Measurements from ENCODE around the gene ADAT1. TPM values are rescaled to one million over a fixed set of nuclear protein-coding genes. Genes with fewer than 3 reads are reported as not detected.

Gene ADAT1
- total RNA-seq, 1 experiment from 2014 or later = 90.4 TPM

DNA sequence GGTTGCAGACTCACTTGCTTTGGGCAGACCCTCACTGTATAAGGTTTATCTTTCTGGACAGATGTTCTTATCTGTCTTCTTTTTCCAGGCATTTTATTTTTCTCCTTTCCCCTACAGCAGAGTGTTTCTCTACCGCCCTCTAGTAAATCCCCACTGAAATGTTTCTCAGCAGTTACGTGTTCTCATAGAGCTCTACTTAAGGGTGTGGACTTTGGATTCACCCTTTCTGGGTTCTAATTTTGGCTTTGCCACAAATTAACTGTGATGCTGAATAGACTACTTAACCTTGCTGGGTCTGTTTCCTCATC, 2.0 kb downstream of the ADAT1 start:
- no peak for DNase-seq
- Mint-ChIP-seq H3K27me3 (ENCODE audit: unreplicated experiment) (no peaks in the 10 kb centered on the region), H3K36me3 (ENCODE audit: insufficient read depth, unreplicated experiment) (peaks cover 75% of the 10 kb centered on the region), H3K9me3 (ENCODE audit: low read depth, unreplicated experiment) (no peaks in the 10 kb centered on the region), H3K4me1 (ENCODE audit: low read depth, unreplicated experiment) (peaks cover 16% of the 10 kb centered on the region), H3K27ac (ENCODE audit: unreplicated experiment) (no peak overlapping the region), H3K4me3 (ENCODE audit: low read depth, unreplicated experiment) (no peak overlapping the region)
- intact Hi-C loops (cut with micrococcal nuclease; ENCODE audit: unreplicated experiment) = loop anchor here (5.0 kb wide), 1 partner anchor 159 kb away; the partner anchor contains the start of gene TMEM170A
- no TSS peak for BruUV-seq (replicated peaks)
- TF ChIP-seq, protein P1, sequence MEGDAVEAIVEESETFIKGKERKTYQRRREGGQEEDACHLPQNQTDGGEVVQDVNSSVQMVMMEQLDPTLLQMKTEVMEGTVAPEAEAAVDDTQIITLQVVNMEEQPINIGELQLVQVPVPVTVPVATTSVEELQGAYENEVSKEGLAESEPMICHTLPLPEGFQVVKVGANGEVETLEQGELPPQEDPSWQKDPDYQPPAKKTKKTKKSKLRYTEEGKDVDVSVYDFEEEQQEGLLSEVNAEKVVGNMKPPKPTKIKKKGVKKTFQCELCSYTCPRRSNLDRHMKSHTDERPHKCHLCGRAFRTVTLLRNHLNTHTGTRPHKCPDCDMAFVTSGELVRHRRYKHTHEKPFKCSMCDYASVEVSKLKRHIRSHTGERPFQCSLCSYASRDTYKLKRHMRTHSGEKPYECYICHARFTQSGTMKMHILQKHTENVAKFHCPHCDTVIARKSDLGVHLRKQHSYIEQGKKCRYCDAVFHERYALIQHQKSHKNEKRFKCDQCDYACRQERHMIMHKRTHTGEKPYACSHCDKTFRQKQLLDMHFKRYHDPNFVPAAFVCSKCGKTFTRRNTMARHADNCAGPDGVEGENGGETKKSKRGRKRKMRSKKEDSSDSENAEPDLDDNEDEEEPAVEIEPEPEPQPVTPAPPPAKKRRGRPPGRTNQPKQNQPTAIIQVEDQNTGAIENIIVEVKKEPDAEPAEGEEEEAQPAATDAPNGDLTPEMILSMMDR (IDR thresholded peaks at IDR 0.05; ENCODE audit: unreplicated experiment) = no peak
- CTCF ChIA-PET = interaction anchor here (0.7 kb wide), 1 partner anchor 26 kb away, joined by 5 read pairs; the partner anchor contains the start of genes KARS1 and TERF2IP

DNA sequence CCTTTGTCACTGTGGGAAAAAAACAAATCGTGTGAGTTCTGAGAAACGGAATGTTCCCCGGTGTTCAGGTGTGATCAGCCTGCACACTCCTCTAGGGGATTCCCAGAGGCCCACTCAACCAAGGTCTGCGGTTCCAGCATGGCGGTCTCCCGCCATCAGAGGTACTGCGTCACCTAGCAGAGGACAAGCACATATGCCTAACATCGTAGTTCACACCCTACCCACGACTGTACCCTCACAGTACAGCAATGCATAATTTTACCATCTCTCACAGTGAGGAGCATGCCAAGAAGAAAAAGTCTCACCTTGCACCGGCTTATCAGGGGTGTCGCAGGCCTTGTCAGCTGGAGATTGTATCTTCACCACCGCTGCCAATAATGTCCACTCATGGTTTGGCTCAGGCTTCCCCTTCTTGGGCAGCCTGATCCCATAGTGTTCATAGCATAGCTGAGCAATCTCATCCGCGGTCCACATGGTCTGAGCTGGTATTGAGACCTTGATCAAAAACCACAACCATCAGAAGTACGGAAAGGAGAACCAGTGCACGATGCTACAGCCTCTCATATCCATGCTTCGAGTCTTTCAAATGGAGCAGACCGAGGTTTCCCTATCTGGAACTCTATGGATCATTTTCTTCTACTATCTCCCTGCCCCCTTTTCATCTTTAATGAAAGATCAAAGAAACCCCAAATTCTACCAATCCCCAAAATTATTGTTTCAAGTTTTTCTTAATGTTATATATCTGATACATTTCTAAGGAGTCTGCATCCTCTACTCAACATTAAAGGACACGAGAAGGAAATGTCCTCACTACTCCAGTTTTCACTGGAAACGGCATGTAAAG, 2.5 kb downstream of the ADAT1 start:
- TF ChIP-seq, protein P1 (IDR thresholded peaks at IDR 0.05; ENCODE audit: unreplicated experiment) = no peak
- intact Hi-C loops (cut with micrococcal nuclease; ENCODE audit: unreplicated experiment) = loop anchor here (5.0 kb wide), 1 partner anchor 158 kb away; the partner anchor contains the start of gene TMEM170A
- peaks cover 11% of the 10 kb centered on the region for H3K4me1 Mint-ChIP-seq (ENCODE audit: low read depth, unreplicated experiment)
- no peak overlapping the region for H3K4me3 Mint-ChIP-seq (ENCODE audit: low read depth, unreplicated experiment)
- peaks cover 75% of the 10 kb centered on the region for H3K36me3 Mint-ChIP-seq (ENCODE audit: insufficient read depth, unreplicated experiment)
- no peaks in the 10 kb centered on the region for H3K9me3 Mint-ChIP-seq (ENCODE audit: low read depth, unreplicated experiment)
- DNase-seq = no peak
- CTCF ChIA-PET = no interaction called here
- no peak overlapping the region for H3K27ac Mint-ChIP-seq (ENCODE audit: unreplicated experiment)
- no TSS peak for BruUV-seq (replicated peaks)
- no peaks in the 10 kb centered on the region for H3K27me3 Mint-ChIP-seq (ENCODE audit: unreplicated experiment)

DNA sequence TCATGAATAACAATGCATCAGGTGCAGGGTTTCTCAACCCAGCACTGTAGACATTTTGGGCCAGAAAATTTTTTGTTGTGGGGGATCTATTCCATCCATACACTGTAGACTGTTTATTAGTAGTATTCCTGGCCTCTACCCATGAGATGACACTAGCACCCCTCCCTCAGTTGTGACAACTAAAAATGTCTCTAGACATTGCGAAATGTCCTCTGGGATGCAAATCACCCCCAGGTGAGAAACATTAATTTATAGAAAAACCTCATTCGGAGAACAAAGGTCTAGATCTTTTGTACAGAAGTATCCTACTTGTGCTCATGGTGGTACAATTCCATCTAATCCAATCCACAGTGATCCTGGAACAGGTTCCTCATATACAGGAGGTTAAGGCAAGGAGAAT, 4.3 kb downstream of the ADAT1 start:
- H3K4me1 Mint-ChIP-seq (ENCODE audit: low read depth, unreplicated experiment) = no peaks in the 10 kb centered on the region
- no peaks in the 10 kb centered on the region for H3K27me3 Mint-ChIP-seq (ENCODE audit: unreplicated experiment)
- no peak for DNase-seq
- no peak overlapping the region for H3K4me3 Mint-ChIP-seq (ENCODE audit: low read depth, unreplicated experiment)
- H3K27ac Mint-ChIP-seq (ENCODE audit: unreplicated experiment) = no peak overlapping the region
- TF ChIP-seq, protein P1 (IDR thresholded peaks at IDR 0.05; ENCODE audit: unreplicated experiment) = no peak
- CTCF ChIA-PET = interaction anchor here (0.7 to 1.1 kb wide), 2 partner anchors 44 to 1067 kb away, joined by 3 to 6 read pairs; no protein-coding TSS in a partner anchor
- BruUV-seq (replicated peaks) = no TSS peak
- H3K9me3 Mint-ChIP-seq (ENCODE audit: low read depth, unreplicated experiment) = no peaks in the 10 kb centered on the region
- intact Hi-C loops (cut with micrococcal nuclease; ENCODE audit: unreplicated experiment) = loop anchor here (5.0 kb wide), 1 partner anchor 51 kb away; the partner anchor contains the start of gene GABARAPL2
- peaks cover 73% of the 10 kb centered on the region for H3K36me3 Mint-ChIP-seq (ENCODE audit: insufficient read depth, unreplicated experiment)

DNA sequence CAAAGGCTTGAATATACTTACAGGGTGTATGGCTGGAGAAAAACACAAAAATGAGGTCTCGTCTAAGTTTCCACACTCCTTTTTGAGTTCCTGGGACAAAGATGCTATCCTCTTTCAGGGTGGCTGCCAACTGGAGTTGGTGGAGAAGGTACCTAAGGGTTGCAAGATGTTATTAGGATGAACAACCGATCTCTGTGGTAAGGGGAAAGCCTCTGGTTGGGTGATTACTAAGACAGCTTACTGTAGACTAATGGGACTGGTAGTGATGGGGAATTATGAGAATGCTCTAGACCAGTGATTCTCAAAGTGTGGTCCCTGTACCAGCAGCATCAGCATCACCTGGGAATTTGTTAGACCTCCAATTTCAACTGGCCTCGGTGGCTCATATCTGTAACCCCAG, 6.0 kb downstream of the ADAT1 start:
- no peak overlapping the region for H3K27ac Mint-ChIP-seq (ENCODE audit: unreplicated experiment)
- H3K4me1 Mint-ChIP-seq (ENCODE audit: low read depth, unreplicated experiment) = no peaks in the 10 kb centered on the region
- no peaks in the 10 kb centered on the region for H3K27me3 Mint-ChIP-seq (ENCODE audit: unreplicated experiment)
- BruUV-seq (replicated peaks) = no TSS peak
- intact Hi-C loops (cut with micrococcal nuclease; ENCODE audit: unreplicated experiment) = loop anchor here (5.0 kb wide), 1 partner anchor 50 kb away; the partner anchor contains the start of gene GABARAPL2
- peaks cover 64% of the 10 kb centered on the region for H3K36me3 Mint-ChIP-seq (ENCODE audit: insufficient read depth, unreplicated experiment)
- no peaks in the 10 kb centered on the region for H3K9me3 Mint-ChIP-seq (ENCODE audit: low read depth, unreplicated experiment)
- no peak for DNase-seq
- CTCF ChIA-PET = no interaction called here
- TF ChIP-seq, protein P1 (IDR thresholded peaks at IDR 0.05; ENCODE audit: unreplicated experiment) = no peak
- no peak overlapping the region for H3K4me3 Mint-ChIP-seq (ENCODE audit: low read depth, unreplicated experiment)

All from Calu3 (cell line).